Central memory CD4-positive, alpha-beta T cell (primary cell): ENCODE data around the gene SHKBP1.
"Not testable (repeated sequence)": the region's sequence is repeated elsewhere in the genome, so short reads cannot be mapped to it uniquely, and the experiment has no call there.

Experiments used
- DNase-seq: peaks from one replicate; pipeline ENCODE4 v3.0.0; 2022

SHKBP1 gene

GRCh38 chr19:40586611-40587010 lies 9.9 kb downstream of the SHKBP1 start:
- DNase-seq, result no peak

- DNase-seq, result no peak
Observed at GRCh38 chr19:40588110-40588854, 11.6 kb downstream of the SHKBP1 start.

- DNase-seq, result no peak
Observed at GRCh38 chr19:40588926-40589569, 12.4 kb downstream of the SHKBP1 start.

- DNase-seq, result no peak
Observed at GRCh38 chr19:40589591-40590429, 13.1 kb downstream of the SHKBP1 start.

- no peak for DNase-seq
Observed at GRCh38 chr19:40590464-40591265, 14.0 kb downstream of the SHKBP1 start.

- not testable (repeated sequence) for DNase-seq
Observed at GRCh38 chr19:40591724-40592123, 15.1 kb downstream of the SHKBP1 start.

- peak; percentile 27 for DNase-seq
Observed at GRCh38 chr19:40592170-40592569, 15.5 kb downstream of the SHKBP1 start.

GRCh38 chr19:40594255-40594654 lies 17.6 kb downstream of the SHKBP1 start:
- DNase-seq, result no peak

- DNase-seq, result no peak
Observed at GRCh38 chr19:40594657-40595091, 18.0 kb downstream of the SHKBP1 start.

GRCh38 chr19:40596608-40597328 lies 20.1 kb downstream of the SHKBP1 start:
- no peak for DNase-seq

- no peak for DNase-seq
Observed at GRCh38 chr19:40597329-40597838, 20.7 kb downstream of the SHKBP1 start.

- peak; percentile 75 for DNase-seq
Observed at GRCh38 chr19:40598121-40598917, 21.6 kb downstream of the SHKBP1 start.

GRCh38 chr19:40598918-40599307 lies 22.2 kb downstream of the SHKBP1 start:
- no peak for DNase-seq

GRCh38 chr19:40599331-40599901 lies 22.7 kb downstream of the SHKBP1 start:
- DNase-seq, result no peak

- DNase-seq, result no peak
Observed at GRCh38 chr19:40599902-40600569, 23.4 kb downstream of the SHKBP1 start.

GRCh38 chr19:40600570-40601133 lies 24.0 kb downstream of the SHKBP1 start:
- DNase-seq, result no peak

- no peak for DNase-seq
Observed at GRCh38 chr19:40601134-40601974, 24.7 kb downstream of the SHKBP1 start, which contains the start of gene LTBP4. TSS of gene LTBP4 (plus strand) at chr19:40601369. CDS start at chr19:40601388, 19 bp downstream.

GRCh38 chr19:40603071-40603388 lies 26.4 kb downstream of the SHKBP1 start:
- DNase-seq, result no peak
